ENCODE results near the gene SLC24A3.

The SLC24A3 gene

GRCh38 chr20:19244291-19244690, 31.8 kb downstream of the SLC24A3 start:
- no peak for DNase-seq

GRCh38 chr20:19249106-19249879, 36.9 kb downstream of the SLC24A3 start:
- no peak for DNase-seq

GRCh38 chr20:19250346-19250745, 37.9 kb downstream of the SLC24A3 start:
- no peak for DNase-seq

DNA sequence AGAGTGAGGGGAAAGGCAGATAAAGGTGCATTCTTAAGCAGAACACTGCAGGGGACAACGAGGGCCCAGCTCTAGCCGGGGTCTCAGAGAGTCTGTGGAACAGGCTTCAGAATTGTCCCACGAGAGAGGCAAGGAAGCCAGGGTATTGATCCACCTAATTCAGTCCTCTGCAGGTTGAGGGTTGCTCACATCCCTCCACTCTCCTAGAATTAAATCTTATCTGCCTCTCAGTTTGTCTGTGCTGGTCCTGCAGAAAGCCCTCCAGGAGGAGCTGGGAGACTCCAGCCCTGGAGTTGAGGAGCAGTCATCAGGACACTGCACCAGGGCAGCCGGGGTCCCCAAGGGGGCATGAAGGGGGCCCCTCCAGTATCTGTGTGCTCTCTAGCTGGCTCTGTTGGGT, 39.1 kb downstream of the SLC24A3 start:
- no peak for DNase-seq

GRCh38 chr20:19251958-19252357, 39.5 kb downstream of the SLC24A3 start:
- DNase-seq: no peak

DNA sequence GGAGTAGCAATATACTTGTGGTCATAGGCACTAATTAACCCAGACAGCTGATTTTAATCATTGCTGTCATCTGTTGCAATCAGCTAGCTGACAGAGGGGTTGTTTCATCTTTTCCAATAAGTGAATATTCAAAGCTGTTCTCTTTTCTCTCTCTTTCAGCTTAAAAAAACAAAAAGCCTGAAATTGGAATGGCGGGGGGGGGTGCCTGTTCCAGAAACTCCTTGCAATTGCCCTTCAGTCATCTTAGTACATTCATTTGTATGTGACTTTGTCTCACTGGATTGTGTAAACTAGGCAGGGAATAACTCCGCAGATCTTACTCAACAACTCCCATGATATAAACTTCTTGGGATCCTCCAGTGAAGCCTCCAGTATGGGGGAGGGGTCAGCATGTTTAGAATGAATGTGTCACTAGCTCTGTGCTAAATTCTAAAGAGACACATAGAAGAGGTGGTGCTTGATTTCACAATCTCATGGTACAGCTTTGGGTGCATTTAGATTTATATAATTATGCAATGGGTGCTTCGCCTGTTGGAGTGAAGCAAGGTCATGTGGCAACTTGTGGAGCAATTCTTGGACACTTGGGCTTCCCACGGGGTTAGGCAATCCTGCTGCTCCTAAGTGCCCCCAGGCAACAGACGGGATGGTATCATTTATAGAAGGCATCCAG, 40.1 kb downstream of the SLC24A3 start:
- no peak for DNase-seq

- DNase-seq: no peak
Measured at GRCh38 chr20:19253316-19253715, 40.9 kb downstream of the SLC24A3 start.

DNA sequence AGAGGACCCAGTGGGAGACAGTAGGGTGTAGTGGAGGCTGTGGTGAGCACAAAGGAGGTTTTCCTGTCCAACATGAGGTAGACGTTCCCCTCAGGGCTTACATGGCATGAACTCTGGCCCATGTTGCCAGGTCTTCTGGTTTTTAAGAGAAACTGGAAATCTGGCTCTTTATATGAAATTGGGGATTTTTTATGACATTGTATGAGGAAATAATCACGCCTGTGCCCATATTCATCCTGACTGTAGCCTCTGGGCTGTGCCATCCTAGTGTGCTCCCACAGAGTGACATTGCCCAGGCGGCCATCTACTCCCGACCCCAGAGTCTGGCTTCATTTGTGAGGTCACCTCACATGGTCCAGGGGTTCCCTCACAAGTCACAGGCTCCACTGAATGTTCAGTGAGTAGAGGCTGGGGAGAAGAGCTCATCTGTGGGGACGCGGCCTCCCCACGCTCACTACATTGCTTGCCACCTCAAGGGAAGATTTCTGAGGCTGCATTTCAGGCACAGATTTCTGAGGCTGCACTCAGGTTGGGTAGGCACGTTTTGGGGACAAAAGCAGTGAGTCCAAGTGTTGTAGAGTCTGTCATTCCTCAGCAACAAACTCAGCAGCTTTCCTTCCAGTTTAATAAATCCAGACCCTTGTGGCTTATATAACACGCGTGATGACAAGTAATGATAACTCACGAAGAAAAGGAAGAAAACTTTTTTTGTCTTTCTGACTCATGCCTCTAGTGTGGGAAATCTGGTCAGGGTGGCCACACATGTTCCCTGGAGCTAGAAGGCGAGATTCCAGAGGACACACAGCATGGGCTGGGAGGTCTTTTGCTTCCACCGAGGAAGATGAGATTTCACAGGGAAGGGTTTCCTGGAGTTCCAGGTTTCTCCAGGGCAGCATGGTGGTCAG, 41.7 kb downstream of the SLC24A3 start:
- DNase-seq: no peak

DNA sequence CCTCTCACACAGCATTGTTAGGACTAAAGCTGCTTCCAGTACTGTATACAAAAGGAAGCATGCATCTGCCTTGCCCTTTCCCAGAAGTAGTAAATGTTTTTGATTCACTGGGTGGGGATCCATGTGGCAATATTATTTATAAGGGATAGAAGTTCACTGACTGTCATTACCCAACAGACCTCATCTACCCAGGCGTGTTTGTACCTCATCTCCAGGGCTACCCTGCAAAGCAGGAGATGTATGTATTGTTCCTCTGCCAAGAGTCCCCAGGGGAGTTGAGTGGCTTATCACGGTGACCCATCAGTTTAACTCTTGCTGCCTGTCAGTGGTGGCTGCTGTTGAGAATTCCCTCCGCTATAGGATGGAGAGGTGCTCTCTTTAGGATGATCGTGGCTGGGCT, 42.5 kb downstream of the SLC24A3 start:
- no peak for DNase-seq

DNA sequence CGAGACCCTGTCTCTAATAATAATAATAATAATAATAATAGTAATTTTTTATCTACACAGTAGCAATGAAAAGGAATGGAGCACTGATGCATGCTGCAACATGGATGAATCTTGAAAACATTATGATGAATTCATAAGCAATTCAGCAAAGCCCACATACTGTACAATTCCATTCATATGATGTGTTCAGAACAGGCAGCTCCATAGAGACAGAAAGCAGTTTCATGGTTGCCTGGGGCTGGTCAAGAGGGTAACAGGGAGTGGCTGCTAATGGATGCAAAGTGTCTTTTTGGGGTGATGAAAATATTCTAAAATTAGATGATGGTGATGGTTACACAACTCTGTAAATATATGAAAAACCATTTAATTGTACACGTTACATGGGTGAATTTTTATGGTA, 43.6 kb downstream of the SLC24A3 start:
- DNase-seq: no peak

DNA sequence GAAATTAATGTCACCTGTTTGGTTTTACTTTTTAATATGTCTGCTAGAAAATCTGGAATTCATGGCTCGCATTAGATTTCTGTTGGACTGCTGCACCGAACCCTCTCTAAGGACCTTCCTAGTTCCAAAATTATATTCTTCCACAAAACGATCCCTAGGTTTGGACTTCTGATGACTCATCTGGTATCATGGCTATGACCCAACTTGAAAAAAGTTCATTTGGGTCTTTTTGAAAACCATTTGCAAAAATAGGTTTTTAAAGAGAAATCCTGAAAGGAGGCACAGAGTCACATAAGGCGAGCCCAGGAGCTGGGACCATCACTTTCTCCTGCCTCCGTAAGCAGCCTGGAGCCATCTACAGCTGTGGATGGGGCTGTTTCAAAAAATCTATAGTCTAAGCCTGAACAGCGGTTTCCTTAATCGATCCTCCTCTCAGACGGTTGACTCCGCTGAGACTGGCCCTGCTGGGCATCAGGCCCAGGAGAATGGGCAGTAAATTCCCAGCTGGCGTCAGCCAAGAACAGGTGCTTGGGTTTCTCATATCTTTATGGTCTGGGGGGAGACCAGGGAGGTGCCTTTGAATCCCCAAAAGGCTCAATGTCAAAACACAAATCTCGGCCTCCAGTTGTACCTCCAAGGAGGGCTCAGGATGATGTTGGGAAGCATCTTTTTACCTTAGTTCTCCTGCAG, 44.6 kb downstream of the SLC24A3 start:
- DNase-seq: no peak

- no peak for DNase-seq
Measured at GRCh38 chr20:19257865-19258264, 45.4 kb downstream of the SLC24A3 start.

- DNase-seq: no peak
Measured at GRCh38 chr20:19259141-19259591, 46.7 kb downstream of the SLC24A3 start.

- no peak for DNase-seq
Measured at GRCh38 chr20:19260412-19261090, 48.1 kb downstream of the SLC24A3 start.

GRCh38 chr20:19264191-19264590, 51.7 kb downstream of the SLC24A3 start:
- no peak for DNase-seq

DNA sequence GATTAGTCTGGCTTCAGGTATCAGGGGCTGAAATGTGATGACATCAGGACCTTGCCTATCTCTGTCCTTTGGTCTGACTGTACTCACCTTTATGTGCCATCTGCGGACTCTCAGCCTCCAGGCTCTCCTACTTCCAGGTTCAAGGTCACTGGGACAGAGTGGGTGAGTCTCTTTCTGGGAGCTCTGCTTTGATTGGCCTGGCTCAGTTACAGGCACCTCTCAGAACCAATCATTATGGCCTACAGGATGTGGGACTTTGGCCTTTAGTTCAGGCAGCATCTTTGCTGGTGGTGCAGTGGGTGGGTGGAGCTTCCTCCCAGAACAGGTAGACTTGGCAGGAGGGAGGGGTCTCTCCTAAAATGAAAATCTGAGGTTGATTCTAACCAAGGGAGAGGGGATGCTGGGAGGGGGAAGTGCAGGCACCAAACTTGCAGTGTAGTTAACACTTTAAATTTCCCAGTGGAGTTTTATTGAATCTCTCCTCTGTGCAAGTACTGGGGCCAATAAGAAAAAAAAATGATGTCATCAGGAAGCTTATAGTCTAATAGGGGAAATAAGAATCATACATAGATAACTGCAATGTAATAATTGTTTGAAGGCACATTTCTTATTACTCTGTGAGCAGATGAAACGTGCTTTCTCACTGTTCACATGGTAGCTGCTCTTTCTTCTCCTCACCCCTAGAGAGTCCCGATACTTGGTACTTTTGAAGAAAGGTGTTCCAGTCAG, 53.4 kb downstream of the SLC24A3 start:
- DNase-seq: no peak

- DNase-seq: no peak
Measured at GRCh38 chr20:19268426-19268825, 56.0 kb downstream of the SLC24A3 start.

DNA sequence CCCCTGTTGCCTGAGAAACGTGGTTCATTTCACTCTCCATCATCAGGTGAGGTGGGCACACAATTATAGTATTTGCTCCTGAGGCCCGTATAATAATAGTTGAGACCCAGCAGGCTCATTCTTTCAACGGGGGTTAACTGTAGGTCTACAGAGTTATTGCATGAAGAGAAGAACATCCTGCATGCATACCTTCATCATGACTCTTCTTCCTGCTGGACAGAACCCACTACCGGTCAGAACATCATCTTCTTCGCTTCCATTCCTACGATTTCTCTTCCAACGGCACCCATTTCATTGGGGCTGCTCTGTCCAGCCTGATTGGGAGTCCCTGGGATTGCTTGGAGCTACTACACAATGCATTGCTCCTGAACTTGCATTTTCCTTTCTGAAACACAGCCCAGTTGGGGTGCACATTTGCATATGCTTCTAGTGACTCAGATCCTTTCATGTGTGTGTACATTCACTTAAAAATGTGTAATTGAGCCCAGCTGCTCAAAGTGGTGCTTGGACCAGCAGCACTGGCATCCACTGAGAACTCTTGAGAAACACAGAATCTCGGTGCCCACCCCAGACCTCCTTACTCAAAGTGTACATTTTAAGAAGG, 57.4 kb downstream of the SLC24A3 start:
- DNase-seq: no peak

- DNase-seq: no peak
Measured at GRCh38 chr20:19271879-19272651, 59.6 kb downstream of the SLC24A3 start.

DNA sequence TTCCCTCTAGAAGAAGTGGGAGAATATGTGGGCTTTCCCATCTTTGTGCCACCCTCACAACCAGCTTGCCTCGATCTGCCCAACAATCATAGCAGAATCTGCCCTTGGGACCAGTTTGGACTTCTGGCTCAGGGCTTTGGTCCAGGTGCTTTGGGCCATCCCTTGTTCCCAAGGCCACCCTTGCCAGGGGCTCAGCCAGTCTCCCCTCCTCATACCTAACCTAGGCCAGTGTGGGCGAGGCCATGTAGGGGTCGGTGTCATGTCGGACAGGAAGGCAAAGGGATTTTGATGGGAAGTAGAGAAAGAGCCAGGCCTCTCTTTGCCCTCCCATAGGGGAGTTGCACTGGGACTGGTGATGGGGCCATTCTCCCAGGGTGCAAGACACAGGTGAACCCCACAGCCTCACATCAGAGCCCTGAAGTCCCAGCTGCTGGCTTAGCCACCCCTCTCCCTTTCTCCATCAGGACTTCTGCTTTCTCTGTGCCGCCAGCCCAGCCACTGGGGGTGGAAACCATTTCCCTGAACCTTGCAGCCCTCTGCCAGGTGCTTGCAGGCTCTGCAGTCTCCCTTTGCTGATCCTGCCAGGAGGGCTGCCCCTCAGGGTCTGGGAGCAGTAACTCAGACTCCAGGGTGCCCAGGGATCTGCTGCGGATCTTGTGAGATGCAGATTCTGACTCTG, 60.7 kb downstream of the SLC24A3 start:
- no peak for DNase-seq

Data from DMS 273 treated with DMSO at 0.1 percent for 48 hours (cell line).